ENCODE measurements around the gene HNF1B.

GRCh38 chr17:37792787-37793186, 47.9 kb upstream of the HNF1B start:
- no peak for TF ChIP-seq CTCF (conservative IDR thresholded peaks at IDR 0.05)
- TF ChIP-seq EZH2 (IDR thresholded peaks at IDR 0.05; ENCODE audit: low read depth) = no peak
